ENCODE measurements around the gene MAP4K4. TPM values are rescaled to one million over a fixed set of nuclear protein-coding genes. Genes with fewer than 3 reads are reported as not detected.

MAP4K4 gene
- total and polyA plus RNA-seq, 2 of the 13 experiments (the other 11 are each of a cell fraction or from before 2014, with no cell fraction given) = 105 to 264 TPM

- TF ChIP-seq ZNF18 (CRISPR knock-in tag; IDR thresholded peaks at IDR 0.05; ENCODE audit: insufficient replicate concordance) (no peak), ZBTB2 (CRISPR knock-in tag; IDR thresholded peaks at IDR 0.05; ENCODE audit: low read depth) (no peak), STAG1 (CRISPR knock-in tag; IDR thresholded peaks at IDR 0.05) (no peak), EED (CRISPR knock-in tag; IDR thresholded peaks at IDR 0.05) (no peak), ZNF609 (CRISPR knock-in tag; IDR thresholded peaks at IDR 0.05; ENCODE audit: borderline replicate concordance) (no peak), ZNF557 (CRISPR knock-in tag; IDR thresholded peaks at IDR 0.05) (no peak), PAF1 (CRISPR knock-in tag; IDR thresholded peaks at IDR 0.05) (no peak), FOXK2 (IDR thresholded peaks at IDR 0.05) (no peak), TSC22D2 (CRISPR knock-in tag; IDR thresholded peaks at IDR 0.05; ENCODE audit: borderline replicate concordance) (no peak)
Measured at GRCh38 chr2:101942851-101943250, 245.3 kb downstream of the MAP4K4 start (continued).

Other genes with a start within 250 kb of the MAP4K4 start
- not detected in 2 replicates for gene RFX8, start 222.6 kb upstream of the MAP4K4 start, total RNA-seq (2016; rRNA removed; fragmentation: Illumina TruSeq; extraction: Trizol)
- not detected in 2 replicates for gene RFX8, start 222.6 kb upstream of the MAP4K4 start, polyA plus RNA-seq (2011; rRNA removed)